H1 (cell line): ENCODE data around the gene CACNA1B. TPM values are rescaled to one million over a fixed set of nuclear protein-coding genes. Genes with fewer than 3 reads are reported as not detected.

ENCODE experiments used
- CTCF ChIA-PET: fragments of 300-600 bp; sonication (Branson Sonifier 250); formaldehyde crosslinking; loops from one replicate; lab custom pipeline; 2021; ENCODE audit not compliant: partially characterized antibody; lab: Charles Lee
- POLR2A ChIA-PET: fragments of 300-600 bp; sonication (Branson Sonifier 250); formaldehyde crosslinking; loops from one replicate; lab custom pipeline; 2021; ENCODE audit warnings: inconsistent platforms; ENCODE audit not compliant: partially characterized antibody; lab: Charles Lee
- DNase-seq, 2 experiments: peaks; one replicate each; pipeline versions ENCODE4 v3.0.0 to v3.0.0-alpha.2; 2010 to 2022; ENCODE audit warnings: low spot score in 2 of 2, low read depth in 1 of 2, mixed read lengths in 1 of 2
- FAIRE-seq: peaks from 2 replicates; lab custom pipeline; 2011; peaks lifted over from hg19 to GRCh38; lab: Jason Lieb, UNC
- H2AFZ ChIP-seq: 2 replicates; pipeline ENCODE4 v1.8.1; 2012; ENCODE audit warnings: low read length, inconsistent platforms
- H2AK5ac ChIP-seq: 2 replicates; pipeline ENCODE4 v1.6.1; 2013; ENCODE audit warnings: low read depth, low read length
- H2BK120ac ChIP-seq: replicated peaks from 2 replicates; pipeline ENCODE3; 2013; ENCODE audit warnings: low read depth, low read length, inconsistent platforms
- H2BK12ac ChIP-seq: 2 replicates; pipeline ENCODE4 v1.6.1; 2013; ENCODE audit warnings: low read depth, low read length
- H2BK15ac ChIP-seq: 2 replicates; pipeline ENCODE4 v1.6.1; 2013; ENCODE audit warnings: low read length
- H2BK20ac ChIP-seq: 2 replicates; pipeline ENCODE4 v1.6.1; 2013; ENCODE audit warnings: low read length
- H2BK5ac ChIP-seq: 2 replicates; pipeline ENCODE4 v1.6.1; 2013; ENCODE audit warnings: low read depth, low read length
- H3K14ac ChIP-seq: 2 replicates; pipeline ENCODE4 v1.6.1; 2013; ENCODE audit warnings: inconsistent platforms; ENCODE audit not compliant: insufficient read length
- H3K18ac ChIP-seq: 2 replicates; pipeline ENCODE4 v1.6.1; 2013; ENCODE audit warnings: low read length; ENCODE audit errors: extremely low read depth
- H3K23ac ChIP-seq: 2 replicates; pipeline ENCODE4 v1.6.1; 2013; ENCODE audit warnings: inconsistent platforms; ENCODE audit not compliant: insufficient read length
- H3K23me2 ChIP-seq: 2 replicates; pipeline ENCODE4 v1.6.1; 2013; ENCODE audit warnings: low read depth, low read length
- H3K27ac ChIP-seq: 2 replicates; pipeline ENCODE4 v1.6.1; 2011; ENCODE audit warnings: low read depth, low read length, inconsistent platforms
- H3K27me3 ChIP-seq, 4 experiments: replicated peaks in 1 of 4; 1 replicate in 1 of 4; 2 replicates in 3 of 4; pipeline versions ENCODE4 v1.6.1 to v1.8.1; 2011 to 2013; ENCODE audit warnings: low read length in 3 of 4, mild to moderate bottlenecking in 3 of 4, inconsistent platforms in 2 of 4, mixed read lengths in 2 of 4, moderate library complexity in 1 of 4; ENCODE audit not compliant: control insufficient read depth in 3 of 4, insufficient read depth in 3 of 4; ENCODE audit errors: extremely low read depth in 1 of 4
- H3K36me3 ChIP-seq, 4 experiments: 2 replicates each; pipeline versions ENCODE4 v1.6.1 to v1.8.1; 2011 to 2013; ENCODE audit warnings: mild to moderate bottlenecking in 4 of 4, low read length in 3 of 4, moderate library complexity in 2 of 4, control low read depth in 1 of 4, inconsistent platforms in 1 of 4; ENCODE audit not compliant: insufficient read depth in 4 of 4, control insufficient read depth in 2 of 4
- H3K4ac ChIP-seq: replicated peaks from 2 replicates; pipeline ENCODE3; 2013; ENCODE audit warnings: low read length, low read depth, mixed read lengths, inconsistent platforms; ENCODE audit not compliant: insufficient read length
- H3K4me1 ChIP-seq, 4 experiments: replicated peaks in 1 of 4; 1 replicate in 1 of 4; 2 replicates in 3 of 4; pipeline versions ENCODE4 v1.6.1 to v1.8.1; 2011 to 2013; ENCODE audit warnings: low read length in 3 of 4, inconsistent platforms in 2 of 4, mixed read lengths in 1 of 4; ENCODE audit not compliant: insufficient read depth in 4 of 4, control insufficient read depth in 3 of 4
- H3K4me2 ChIP-seq, 2 experiments: 2 replicates each; pipeline versions ENCODE4 v1.6.1 to v1.8.1; 2011 to 2013; ENCODE audit warnings: low read depth in 2 of 2, low read length in 2 of 2, control low read depth in 1 of 2, inconsistent platforms in 1 of 2, mild to moderate bottlenecking in 1 of 2; ENCODE audit not compliant: insufficient read depth in 1 of 2
- H3K4me3 ChIP-seq, 4 experiments: fragments of 200-600, 300-600 bp in 1 of 4; sonication (generic), shearing (Covaris generic), sonication (Bioruptor Twin) in 1 of 4; 2 replicates each; pipeline versions ENCODE4 v1.5.1 to v1.8.1; 2011 to 2016; ENCODE audit warnings: low read length in 4 of 4, low read depth in 3 of 4, control low read depth in 2 of 4, inconsistent platforms in 2 of 4, mild to moderate bottlenecking in 2 of 4, mixed read lengths in 1 of 4, moderate library complexity in 1 of 4; ENCODE audit not compliant: insufficient read depth in 2 of 4; ENCODE audit errors: extremely low read depth in 1 of 4
- H3K56ac ChIP-seq: replicated peaks from 2 replicates; pipeline ENCODE3; 2013; ENCODE audit warnings: low read depth, mild to moderate bottlenecking, mixed read lengths, low read length, inconsistent platforms; ENCODE audit not compliant: insufficient read length
- H3K79me1 ChIP-seq: 2 replicates; pipeline ENCODE4 v1.6.1; 2013; ENCODE audit warnings: low read depth, low read length, control low read depth
- H3K79me2 ChIP-seq, 2 experiments: 2 replicates each; pipeline versions ENCODE4 v1.6.1 to v1.8.1; 2012 to 2013; ENCODE audit warnings: low read length in 2 of 2, mild to moderate bottlenecking in 2 of 2, inconsistent platforms in 1 of 2; ENCODE audit not compliant: insufficient read depth in 2 of 2, control insufficient read depth in 1 of 2
- H3K9ac ChIP-seq, 4 experiments: replicated peaks in 1 of 4; 1 replicate in 1 of 4; 2 replicates in 3 of 4; pipeline versions ENCODE4 v1.6.1 to v1.8.1; 2011 to 2013; ENCODE audit warnings: low read depth in 3 of 4, low read length in 3 of 4, control low read depth in 2 of 4, mild to moderate bottlenecking in 2 of 4, moderate library complexity in 2 of 4, inconsistent platforms in 1 of 4; ENCODE audit errors: extremely low read depth in 1 of 4
- H3K9me3 ChIP-seq, 2 experiments: 2 replicates each; pipeline versions ENCODE4 v1.6.1 to v1.8.1; 2012 to 2013; ENCODE audit warnings: mild to moderate bottlenecking in 2 of 2, moderate library complexity in 2 of 2, control low read depth in 1 of 2, inconsistent platforms in 1 of 2, low read depth in 1 of 2, low read length in 1 of 2, mixed read lengths in 1 of 2; ENCODE audit not compliant: insufficient read depth in 2 of 2
- H4K20me1 ChIP-seq, 2 experiments: replicated peaks in 1 of 2; 2 replicates each; pipeline versions ENCODE3 to v1.8.1; 2011 to 2013; ENCODE audit warnings: inconsistent platforms in 2 of 2, low read length in 2 of 2, mild to moderate bottlenecking in 1 of 2; ENCODE audit not compliant: insufficient read depth in 2 of 2, control insufficient read depth in 1 of 2
- H4K5ac ChIP-seq: 2 replicates; pipeline ENCODE4 v1.6.1; 2013; ENCODE audit warnings: low read length, low read depth, mixed read lengths, inconsistent platforms; ENCODE audit not compliant: insufficient read length
- H4K8ac ChIP-seq: 2 replicates; pipeline ENCODE4 v1.8.0; 2013; ENCODE audit warnings: mild to moderate bottlenecking, moderate library complexity, low read length, inconsistent platforms; ENCODE audit not compliant: insufficient read depth; ENCODE audit errors: extremely low read depth
- H4K91ac ChIP-seq: replicated peaks from 2 replicates; pipeline ENCODE3; 2013; ENCODE audit warnings: low read length, mixed read lengths, inconsistent platforms; ENCODE audit not compliant: insufficient read length
- BACH1 ChIP-seq: IDR thresholded peaks from 2 replicates; pipeline ENCODE4 v1.6.1; 2012; ENCODE audit warnings: low read length, improper control_type of control experiment
- BRCA1 ChIP-seq: IDR thresholded peaks from 2 replicates; pipeline ENCODE4 v1.6.1; 2012; ENCODE audit warnings: low read depth, low read length, improper control_type of control experiment
- CEBPB ChIP-seq: IDR thresholded peaks from 2 replicates; pipeline ENCODE4 v1.6.1; 2012; ENCODE audit warnings: low read depth, low read length
- MAFK ChIP-seq: IDR thresholded peaks from 2 replicates; pipeline ENCODE4 v1.6.1; 2012; ENCODE audit warnings: low read depth, mild to moderate bottlenecking, improper control_type of control experiment, low read length
- SIRT6 ChIP-seq: IDR thresholded peaks from one replicate; pipeline ENCODE4 v1.7.1; 2012; ENCODE audit warnings: low read length, inconsistent platforms
- SP4 ChIP-seq: IDR thresholded peaks from 2 replicates; pipeline ENCODE4 v1.6.1; 2012; ENCODE audit warnings: low read length, inconsistent platforms
- SUZ12 ChIP-seq: fragments of 200-600 bp; sonication (generic); IDR thresholded peaks from 2 replicates; pipeline ENCODE4 v1.6.1; 2012; ENCODE audit warnings: mild to moderate bottlenecking, inconsistent platforms, low read length, moderate library complexity, mixed read lengths
- WGBS, 2 experiments: shearing (Covaris generic) in 1 of 2; methylation state at CpG; one replicate each; pipeline versions ENCODE4 v1.1.6 to v1.1.7; 2013 to 2015; ENCODE audit warnings: low lambda C conversion rate in 2 of 2, mixed read lengths in 2 of 2, inconsistent platforms in 1 of 2, low coverage in 1 of 2, missing lambda C conversion rate in 1 of 2; ENCODE audit not compliant: insufficient replicate concordance in 2 of 2, insufficient coverage in 1 of 2, insufficient read length in 1 of 2; ENCODE audit errors: extremely low coverage in 1 of 2, missing lambda C conversion rate in 1 of 2; 5-methylcytosine and 5-hydroxymethylcytosine counted together
- polyA plus RNA-seq, 7 experiments: library from polyadenylated mRNA; depleted of rRNA in 3 of 7; stranded (reverse) in 5 of 7; unstranded in 2 of 7; fragments of >200 nt in 5 of 7; fragments of 200-250 nt in 2 of 7; gene quantifications; 1 replicate in 5 of 7; 2 replicates in 1 of 7; 4 replicates in 1 of 7; pipeline versions ENCODE4 v1.2.1 to v1.2.3, GENCODE V29; 2011 to 2013; ENCODE audit warnings: missing spikeins in 2 of 7, mixed read lengths in 2 of 7
- total RNA-seq: library from RNA; stranded (reverse); fragmentation: NEBNext Ultra II Directional; extraction: Animal tissue kit (Norgen Biotek cat#: 25700); gene quantifications from 2 replicates; pipeline ENCODE4 v1.2.1, GENCODE V29; 2021

The CACNA1B gene
- total and polyA plus RNA-seq, 2 of the 8 experiments (the other 6 are each of a cell fraction or from before 2014, with no cell fraction given), result 1.5 to 5.7 TPM

DNA sequence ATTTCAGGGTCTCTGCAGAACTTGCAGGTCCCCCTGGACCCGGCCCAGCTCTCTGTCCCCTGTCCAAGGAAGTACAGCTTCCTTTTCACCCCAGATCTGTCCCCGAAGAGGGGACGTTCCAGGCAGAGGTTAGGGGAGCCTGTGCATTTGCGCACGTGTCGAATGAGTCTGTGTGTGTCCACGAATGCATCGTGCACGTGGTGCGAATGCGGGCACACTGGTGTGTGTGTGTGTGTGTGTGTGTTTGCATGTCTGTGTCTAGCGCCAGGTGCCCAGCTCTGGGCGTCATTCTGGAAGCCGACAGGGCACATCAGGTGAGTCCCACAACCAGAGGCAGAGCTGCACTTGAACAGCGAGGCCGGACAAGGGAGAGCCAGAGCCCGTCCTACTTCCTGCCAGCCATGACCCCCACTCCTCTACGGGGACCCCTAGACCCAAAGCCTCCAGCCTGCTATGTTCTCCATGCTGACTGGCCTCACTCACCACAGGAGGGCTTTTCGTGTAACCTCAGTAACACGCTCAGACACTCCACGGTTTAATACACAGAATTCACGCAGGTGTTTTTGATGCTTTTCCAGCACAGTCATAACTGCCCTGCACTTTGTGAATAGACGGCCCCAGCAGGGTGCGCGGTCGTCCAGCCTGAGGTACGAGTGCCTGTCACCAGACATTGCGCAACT lies 41.3 kb upstream of the CACNA1B start:
- H2AK5ac ChIP-seq, result no peak overlapping the region
- no peak overlapping the region for H2BK5ac ChIP-seq
- POLR2A ChIA-PET, result interaction anchor here (1.5 kb wide), 1 partner anchor 12 kb away, joined by 3 read pairs; no protein-coding TSS in a partner anchor
- H3K23ac ChIP-seq, result no peak overlapping the region
- no peak overlapping the region for H2BK20ac ChIP-seq
- no peaks in the 10 kb centered on the region; a peak in 1 of 7 replicates for H3K4me1 ChIP-seq
- no peak overlapping the region for H3K27ac ChIP-seq
- no peak overlapping the region for H3K14ac ChIP-seq
- H3K79me1 ChIP-seq, result no peaks in the 10 kb centered on the region
- H3K9me3 ChIP-seq, result no peaks in the 10 kb centered on the region; a peak in 1 of 4 replicates
- no peak overlapping the region for H2BK120ac ChIP-seq
- CTCF ChIA-PET, result interaction anchor here (0.7 to 1.1 kb wide), 6 partner anchors 7 to 264 kb away, joined by 3 to 4 read pairs (median 3); no protein-coding TSS in a partner anchor
- no peaks in the 10 kb centered on the region; a peak in 1 of 4 replicates for H3K79me2 ChIP-seq
- H2AFZ ChIP-seq, result no peak overlapping the region
- FAIRE-seq, result no peak
- TF ChIP-seq BRCA1 (no peak), CEBPB (peak; percentile 94), MAFK (no peak), SP4 (no peak), SUZ12 (no peak), BACH1 (no peak), SIRT6 (no peak)
- no peaks in the 10 kb centered on the region for H3K23me2 ChIP-seq
- H3K9ac ChIP-seq, result no peak overlapping the region
- H4K20me1 ChIP-seq, result peaks cover 1 to 2% of the 10 kb centered on the region in 2 experiments
- H4K8ac ChIP-seq, result no peak overlapping the region
- no peak overlapping the region for H4K91ac ChIP-seq
- no peak overlapping the region for H4K5ac ChIP-seq
- no peak for DNase-seq
- WGBS, 2 experiments, result 93% methylated on average over 28 of the region's 28 CpGs; no CpG with 5 or more reads in 1 of the 2 experiments
- no peak overlapping the region for H2BK12ac ChIP-seq
- no peak overlapping the region for H3K4me3 ChIP-seq
- no peak overlapping the region for H3K4me2 ChIP-seq
- no peak overlapping the region for H3K56ac ChIP-seq
- H3K4ac ChIP-seq, result no peak overlapping the region
- H3K36me3 ChIP-seq, result peaks cover 5 to 25% (median 6%) of the 10 kb centered on the region in 4 experiments; a peak in 7 of 8 replicates
- no peak overlapping the region for H3K18ac ChIP-seq
- H3K27me3 ChIP-seq, result no peaks in the 10 kb centered on the region
- no peak overlapping the region for H2BK15ac ChIP-seq
